Natural killer cell (primary cell): ENCODE results near the gene MOCS2. TPM values are rescaled to one million over a fixed set of nuclear protein-coding genes. Genes with fewer than 3 reads are reported as not detected.

Experiments
- ATAC-seq, 3 donors: fragments of 150-1000 bp in 2 of 3; fragments of 200-7000 bp in 1 of 3; cut with Tn5 transposase; 1 replicate in 1 of 3; 2 replicates in 2 of 3; pipeline ENCODE4 v1.10.0; 2021; ENCODE audit warnings: mild to moderate bottlenecking in 2 of 3, moderate library complexity in 2 of 3
- DNase-seq, 2 donors: peaks; one replicate each; pipeline versions ENCODE4 v3.0.0 to v3.0.0-alpha.2; 2013 to 2021; ENCODE audit warnings: mixed read lengths in 1 of 2
- H3K27ac ChIP-seq: one replicate; pipeline ENCODE4 v1.5.1; 2013; ENCODE audit warnings: mild to moderate bottlenecking, low read length
- H3K27me3 ChIP-seq: one replicate; pipeline ENCODE4 v1.6.1; 2013; ENCODE audit warnings: low read length; ENCODE audit not compliant: control insufficient read depth, insufficient read depth
- H3K36me3 ChIP-seq: one replicate; pipeline ENCODE4 v1.6.1; 2013; ENCODE audit warnings: low read length; ENCODE audit not compliant: control insufficient read depth, insufficient read depth
- H3K4me1 ChIP-seq: one replicate; pipeline ENCODE4 v1.6.1; 2013; ENCODE audit warnings: low read length; ENCODE audit not compliant: control insufficient read depth, insufficient read depth
- H3K4me3 ChIP-seq: one replicate; pipeline ENCODE4 v1.5.1; 2013; ENCODE audit warnings: low read length
- H3K9me3 ChIP-seq: one replicate; pipeline ENCODE4 v1.6.1; 2013; ENCODE audit warnings: low read length; ENCODE audit not compliant: control insufficient read depth, insufficient read depth
- H3K27ac Mint-ChIP-seq, 2 donors: one replicate each; pipeline ENCODE4 v1.8.0; 2022; ENCODE audit warnings: mild to moderate bottlenecking in 2 of 2, mixed read lengths in 2 of 2, moderate library complexity in 1 of 2
- H3K27me3 Mint-ChIP-seq, 2 donors: one replicate each; pipeline ENCODE4 v1.8.0; 2022; ENCODE audit warnings: low read depth in 2 of 2, mixed read lengths in 2 of 2
- H3K36me3 Mint-ChIP-seq: one replicate; pipeline ENCODE4 v1.8.0; 2022; ENCODE audit warnings: mixed read lengths
- H3K4me1 Mint-ChIP-seq, 2 donors: one replicate each; pipeline ENCODE4 v1.8.0; 2022; ENCODE audit warnings: mixed read lengths in 2 of 2
- H3K4me3 Mint-ChIP-seq: one replicate; pipeline ENCODE4 v1.8.0; 2022; ENCODE audit warnings: mild to moderate bottlenecking, moderate library complexity, mixed read lengths
- H3K9me3 Mint-ChIP-seq, 2 donors: one replicate each; pipeline ENCODE4 v1.8.0; 2022; ENCODE audit warnings: mixed read lengths in 2 of 2
- CTCF ChIP-seq: fragments of 200-600 bp; IDR thresholded peaks from one replicate; pipeline ENCODE4 v1.8.0; 2022; ENCODE audit warnings: antibody characterized with exemption
- WGBS: methylation state at CpG from one replicate; pipeline ENCODE4 v1.1.7; 2013; ENCODE audit warnings: missing lambda C conversion rate; ENCODE audit not compliant: insufficient coverage; 5-methylcytosine and 5-hydroxymethylcytosine counted together
- intact Hi-C: fragments of 100-400 bp; cut with micrococcal nuclease; formaldehyde crosslinking; loops from one replicate; pipeline ENCODE4 v1.14.2; 2022
- total RNA-seq, 4 donors: library from RNA; stranded (reverse); fragments of 120-200 nt in 1 of 4; gene quantifications; one replicate each; pipeline versions ENCODE4 v1.2.3 to v1.2.4, GENCODE V29; 2013 to 2022

Gene MOCS2
- total RNA-seq, 3 donors from 2014 or later (not counting 1 experiment from before 2014, with no cell fraction given): 13.8 to 15.9 (median 14.7) TPM

GRCh38 chr5:53130266-53130665 is 20.7 kb upstream of the MOCS2 start:
- Mint-ChIP-seq H3K27ac (no peak overlapping the region), H3K36me3 (no peaks in the 10 kb centered on the region), H3K27me3 (peaks cover 9 to 13% of the 10 kb centered on the region in 2 donors), H3K9me3 (no peaks in the 10 kb centered on the region), H3K4me3 (no peak overlapping the region), H3K4me1 (no peaks in the 10 kb centered on the region)
- Histone ChIP-seq H3K4me3 (no peak overlapping the region), H3K36me3 (no peaks in the 10 kb centered on the region), H3K27ac (no peak overlapping the region), H3K4me1 (no peaks in the 10 kb centered on the region), H3K27me3 (no peaks in the 10 kb centered on the region), H3K9me3 (no peaks in the 10 kb centered on the region)
- DNase-seq (no peak), ATAC-seq (no peak)
- 67% methylated on average over 2 of the region's 2 CpGs for WGBS
- intact Hi-C loops: no loop called here
- TF ChIP-seq CTCF: no peak

GRCh38 chr5:53128481-53128880 is 18.9 kb upstream of the MOCS2 start:
- Histone ChIP-seq H3K27ac (no peak overlapping the region), H3K9me3 (no peaks in the 10 kb centered on the region), H3K4me3 (no peak overlapping the region), H3K36me3 (no peaks in the 10 kb centered on the region), H3K4me1 (no peaks in the 10 kb centered on the region), H3K27me3 (no peaks in the 10 kb centered on the region)
- no peak for TF ChIP-seq CTCF
- intact Hi-C loops: no loop called here
- ATAC-seq (no peak), DNase-seq (no peak)
- no peak overlapping the region for H3K4me3 Mint-ChIP-seq
- peaks cover 8 to 13% of the 10 kb centered on the region in 2 donors for H3K27me3 Mint-ChIP-seq
- H3K36me3 Mint-ChIP-seq: no peaks in the 10 kb centered on the region
- WGBS: 62% methylated on average over 1 of the region's 1 CpG
- no peaks in the 10 kb centered on the region for H3K9me3 Mint-ChIP-seq
- no peaks in the 10 kb centered on the region for H3K4me1 Mint-ChIP-seq
- no peak overlapping the region for H3K27ac Mint-ChIP-seq

- H3K27ac Mint-ChIP-seq: no peak overlapping the region
- no peaks in the 10 kb centered on the region for H3K4me1 Mint-ChIP-seq
- ATAC-seq: no peak
- no peaks in the 10 kb centered on the region for H3K9me3 Mint-ChIP-seq
- no peak overlapping the region for H3K27ac ChIP-seq
- no peak overlapping the region for H3K4me3 ChIP-seq
- peaks cover 11% of the 10 kb centered on the region in 2 donors for H3K27me3 Mint-ChIP-seq
- H3K36me3 Mint-ChIP-seq: no peaks in the 10 kb centered on the region
- intact Hi-C loops: no loop called here
- H3K4me1 ChIP-seq: no peaks in the 10 kb centered on the region
- no peak for DNase-seq
- H3K4me3 Mint-ChIP-seq: no peak overlapping the region
- H3K9me3 ChIP-seq: no peaks in the 10 kb centered on the region
- no peak for TF ChIP-seq CTCF
- no peaks in the 10 kb centered on the region for H3K27me3 ChIP-seq
- H3K36me3 ChIP-seq: no peaks in the 10 kb centered on the region
- WGBS: no CpG with 5 or more reads among the region's 1 CpG
Measured at GRCh38 chr5:53127107-53127506, 17.6 kb upstream of the MOCS2 start.

GRCh38 chr5:53126521-53126920 is 17.0 kb upstream of the MOCS2 start:
- Histone ChIP-seq H3K27me3 (no peaks in the 10 kb centered on the region), H3K9me3 (no peaks in the 10 kb centered on the region), H3K4me3 (no peak overlapping the region), H3K27ac (no peak overlapping the region), H3K4me1 (no peaks in the 10 kb centered on the region), H3K36me3 (no peaks in the 10 kb centered on the region)
- no peaks in the 10 kb centered on the region for H3K36me3 Mint-ChIP-seq
- no peaks in the 10 kb centered on the region for H3K4me1 Mint-ChIP-seq
- 95% methylated on average over 2 of the region's 3 CpGs for WGBS
- DNase-seq: no peak
- no peak for TF ChIP-seq CTCF
- intact Hi-C loops: no loop called here
- no peak for ATAC-seq
- H3K27ac Mint-ChIP-seq: no peak overlapping the region
- H3K9me3 Mint-ChIP-seq: no peaks in the 10 kb centered on the region
- peaks cover 8 to 11% of the 10 kb centered on the region in 2 donors for H3K27me3 Mint-ChIP-seq
- H3K4me3 Mint-ChIP-seq: no peak overlapping the region
